A172 (cell line): Measurements from ENCODE around the gene PRORP. TPM values are rescaled to one million over a fixed set of nuclear protein-coding genes. Genes with fewer than 3 reads are reported as not detected.
A peak's percentile ranks its signal among the peaks of the same experiment; 100 is the strongest.
"Not testable (repeated sequence)": the region's sequence is repeated elsewhere in the genome, so short reads cannot be mapped to it uniquely, and the experiment has no call there.

Experiments
- DNase-seq: peaks from one replicate; pipeline ENCODE4 v3.0.0-alpha.2; 2015; ENCODE audit warnings: low spot score
- total RNA-seq: library from RNA; depleted of rRNA; stranded (reverse); fragments of >200 nt; shearing (Covaris generic); gene quantifications from 2 replicates; pipeline ENCODE4 v1.2.3, GENCODE V29; 2014; rRNA removed

PRORP gene
- total RNA-seq, 1 experiment from 2014 or later, result 29.7 TPM

GRCh38 chr14:35138585-35138984, 16.2 kb downstream of the PRORP start:
- DNase-seq, result no peak

DNA sequence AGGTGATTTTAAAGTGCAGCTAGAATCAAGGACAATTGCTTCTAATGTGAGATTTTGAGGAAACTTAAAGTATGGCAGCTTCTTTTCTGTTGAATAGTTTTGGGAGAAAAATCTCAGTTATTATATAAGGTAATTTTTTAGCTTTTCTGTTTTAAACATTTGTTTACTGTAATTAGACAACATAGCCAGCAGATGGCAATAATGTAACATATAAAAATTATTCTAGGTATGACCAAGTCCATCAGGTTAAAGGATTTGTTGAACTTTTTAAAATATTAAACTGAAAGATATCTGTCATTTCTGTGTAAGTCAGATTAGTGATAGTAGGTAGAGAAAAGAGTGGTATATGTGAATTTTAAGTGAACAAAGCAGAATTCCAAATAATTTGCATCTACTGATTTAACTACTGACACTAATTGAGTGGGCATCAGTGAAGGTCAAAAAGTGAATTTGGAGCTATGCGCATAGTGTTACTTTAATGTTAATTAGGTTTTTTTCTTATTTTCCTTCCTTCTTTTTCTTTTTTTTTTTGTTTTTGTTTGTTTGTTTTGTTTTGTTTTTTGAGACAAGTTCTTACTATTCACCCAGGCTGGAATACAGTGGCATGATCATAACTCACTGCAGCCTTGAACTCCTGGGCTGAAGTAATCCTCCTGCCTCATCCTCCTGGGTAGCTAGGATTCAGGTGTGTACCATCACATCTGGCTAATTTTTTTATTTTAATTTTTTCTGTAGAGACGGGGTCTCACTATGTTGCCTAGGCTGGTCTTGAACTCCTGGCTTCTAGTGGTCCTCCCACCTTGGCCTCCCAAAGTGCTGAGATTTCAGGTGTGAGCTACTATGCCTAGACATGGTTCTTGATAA, 18.6 kb downstream of the PRORP start:
- no peak for DNase-seq

- no peak for DNase-seq
Measured at GRCh38 chr14:35144029-35144428, 21.7 kb downstream of the PRORP start.

DNA sequence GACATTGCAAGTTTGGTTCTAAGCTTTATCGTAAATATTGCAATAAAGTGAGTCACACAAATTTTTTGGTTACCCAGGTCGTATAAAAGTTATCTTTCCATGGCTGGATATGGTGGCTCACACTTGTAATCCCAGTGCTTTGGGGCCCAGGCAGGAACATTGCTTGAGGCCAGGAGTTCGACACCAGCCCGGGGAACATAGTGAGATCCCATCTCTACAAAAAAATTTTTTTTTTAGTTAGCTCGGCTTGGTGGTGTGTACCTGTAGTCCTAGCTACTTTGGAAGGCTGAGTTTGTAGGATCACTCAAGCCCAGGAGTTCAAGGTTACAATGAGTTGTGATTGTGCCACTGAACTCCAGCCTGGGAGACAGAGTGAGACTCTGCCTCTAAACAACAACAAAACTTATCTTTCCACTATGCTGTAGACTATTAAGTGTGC, 24.4 kb downstream of the PRORP start:
- no peak for DNase-seq

- no peak for DNase-seq
Measured at GRCh38 chr14:35147186-35147585, 24.8 kb downstream of the PRORP start.

DNA sequence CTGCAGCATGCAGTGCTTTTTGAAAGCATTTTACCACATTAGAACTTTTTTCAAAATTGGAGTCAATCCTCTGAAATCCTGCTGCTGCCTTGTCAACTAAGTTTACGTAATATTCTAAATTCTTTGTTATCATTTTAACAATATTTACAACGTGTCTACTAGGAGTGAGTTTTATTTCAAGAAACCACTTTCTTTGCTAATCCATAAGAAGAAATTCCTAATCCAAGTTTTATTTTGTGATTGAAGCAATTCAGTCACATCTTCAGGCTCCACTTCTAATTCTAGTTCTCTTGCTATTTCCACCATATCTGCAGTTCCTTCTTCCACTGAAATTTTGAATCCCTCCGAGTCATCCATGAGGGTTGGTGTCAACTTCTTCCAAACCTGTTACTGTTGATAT, 25.4 kb downstream of the PRORP start:
- no peak for DNase-seq

- no peak for DNase-seq
Measured at GRCh38 chr14:35149239-35149638, 26.9 kb downstream of the PRORP start.

- not testable (repeated sequence) for DNase-seq
Measured at GRCh38 chr14:35152531-35152930, 30.2 kb downstream of the PRORP start.

DNA sequence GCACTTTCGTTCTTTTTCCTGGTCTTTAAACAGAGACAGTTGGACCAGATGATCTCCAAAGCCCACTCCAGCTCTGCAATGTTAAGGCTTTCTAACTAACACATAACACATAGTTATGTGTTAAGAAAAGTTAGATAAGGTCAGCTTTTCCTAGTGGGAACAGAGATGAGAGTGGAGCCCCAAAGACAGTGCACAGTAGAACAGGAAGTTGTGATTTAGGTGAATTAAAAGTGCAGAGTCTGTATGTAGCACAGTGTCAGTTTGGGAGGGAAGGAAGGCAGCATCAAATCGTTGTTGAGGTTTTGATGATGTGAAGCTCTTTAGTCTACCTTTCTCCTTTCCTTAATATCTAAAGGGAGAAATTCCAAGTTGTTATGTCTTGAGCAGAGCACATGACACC, 31.7 kb downstream of the PRORP start:
- no peak for DNase-seq

- DNase-seq, result peak; percentile 42
Measured at GRCh38 chr14:35155962-35156361, 33.6 kb downstream of the PRORP start.

- no peak for DNase-seq
Measured at GRCh38 chr14:35158491-35158890, 36.1 kb downstream of the PRORP start.

DNA sequence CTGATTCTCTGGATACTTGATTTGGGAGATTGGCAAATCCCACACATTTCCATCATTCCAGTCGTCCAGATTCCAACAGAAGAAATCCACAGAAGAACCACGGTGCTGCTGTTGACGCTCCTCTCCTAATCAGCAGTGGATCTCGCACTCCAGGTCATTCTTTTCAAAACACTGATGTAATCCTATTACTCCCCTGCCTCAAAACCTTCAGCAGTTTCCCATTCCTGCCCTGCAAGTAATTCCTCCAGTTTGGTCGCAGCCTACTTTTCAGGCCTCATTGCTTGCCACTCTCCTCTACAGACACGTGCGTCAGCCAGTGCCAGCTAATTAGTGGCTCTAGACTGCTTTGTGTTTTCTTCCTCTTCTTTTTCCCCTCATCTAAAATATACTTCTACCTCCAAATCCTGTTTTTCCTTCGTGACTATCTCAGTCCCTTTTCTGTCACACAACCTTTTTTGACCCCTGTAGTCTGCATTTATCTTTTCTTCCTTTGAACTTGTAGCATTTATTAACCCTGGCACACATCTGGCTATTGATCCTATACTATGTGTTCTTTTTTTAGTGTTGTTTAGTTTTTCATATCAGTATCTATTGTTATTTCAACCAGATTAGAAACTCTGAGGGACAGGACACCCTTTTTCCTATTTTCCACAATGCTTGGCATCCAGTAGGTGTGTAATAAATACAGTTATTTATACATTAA, 36.8 kb downstream of the PRORP start:
- no peak for DNase-seq

DNA sequence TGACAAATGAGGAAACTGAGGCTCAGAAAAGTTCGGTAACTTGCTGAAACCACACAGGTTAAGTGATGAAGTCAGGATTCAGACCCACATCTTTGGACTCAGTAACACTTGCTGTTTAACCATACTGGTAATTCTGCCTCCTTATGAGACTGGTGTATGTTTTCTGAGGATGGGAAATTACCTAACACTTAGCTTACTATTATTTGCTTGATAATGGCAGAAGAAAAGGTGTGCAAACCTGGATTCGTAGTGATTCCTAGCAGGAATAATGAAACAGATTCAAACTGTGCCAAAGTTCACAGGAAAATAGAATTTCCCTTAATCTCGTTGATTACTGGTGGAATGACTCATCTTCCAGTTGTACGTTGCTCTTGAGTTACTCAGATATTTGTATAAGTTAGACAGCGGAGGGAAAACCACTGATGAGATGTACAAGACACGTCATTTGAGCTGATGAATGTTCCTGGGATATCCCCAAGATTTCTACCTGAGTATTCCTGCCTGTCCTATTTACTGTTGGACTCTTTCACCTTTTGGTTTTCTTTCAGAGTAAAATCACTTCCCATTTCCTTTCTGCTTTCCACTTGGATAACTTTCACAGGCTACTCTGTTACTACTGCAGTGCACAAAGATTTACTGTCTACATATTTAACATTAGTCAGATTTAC, 37.5 kb downstream of the PRORP start:
- peak; percentile 88 for DNase-seq

DNA sequence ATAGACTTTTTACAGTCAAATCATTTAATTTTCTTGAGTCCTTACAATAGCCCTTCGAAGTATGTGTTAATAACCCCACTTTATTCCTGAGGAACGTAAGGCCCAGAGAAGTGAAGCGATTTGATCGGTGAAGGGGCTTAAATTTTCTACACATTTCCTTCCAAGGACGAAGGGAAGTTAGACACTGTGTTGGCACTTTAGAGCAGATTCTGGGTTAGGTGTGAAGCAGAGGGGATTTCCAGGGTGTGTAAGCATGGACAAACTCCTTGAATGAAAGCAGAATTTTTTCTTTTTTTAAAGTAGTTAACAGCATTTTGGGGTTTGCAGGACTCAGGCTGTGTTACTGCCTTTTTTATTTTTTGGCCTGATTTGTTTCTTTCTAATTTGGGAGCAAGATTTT, 38.9 kb downstream of the PRORP start:
- no peak for DNase-seq

GRCh38 chr14:35163384-35163783, 41.0 kb downstream of the PRORP start:
- no peak for DNase-seq

DNA sequence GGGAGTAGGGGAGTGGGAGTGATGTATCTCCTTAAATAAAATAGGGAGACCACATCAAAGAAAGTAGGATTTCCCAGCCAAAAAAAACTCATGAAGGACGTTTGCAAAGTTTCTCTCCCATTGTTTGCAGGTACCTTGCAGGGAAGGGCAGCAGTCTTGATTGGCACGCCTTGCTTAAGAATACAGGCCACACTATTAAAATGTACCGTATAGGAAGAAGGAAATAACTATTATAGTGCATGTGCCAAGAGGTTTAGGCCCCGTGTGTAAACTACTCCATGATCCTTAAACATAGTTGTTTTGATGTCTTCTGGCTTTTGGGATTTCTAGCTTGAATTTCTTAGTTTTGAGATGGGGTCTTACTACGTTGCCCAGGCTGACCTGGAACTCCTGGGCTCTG, 42.5 kb downstream of the PRORP start:
- no peak for DNase-seq

GRCh38 chr14:35167496-35167895, 45.1 kb downstream of the PRORP start:
- no peak for DNase-seq

Other genes with a start within 250 kb of the PRORP start
- 26.4 and 31.3 TPM in 2 replicates for gene BAZ1A, start 247.2 kb upstream of the PRORP start, total RNA-seq
- 45.9 and 50.4 TPM in 2 replicates for gene SRP54, start 139.6 kb upstream of the PRORP start, total RNA-seq
- gene FAM177A1, start 76.3 kb upstream of the PRORP start, total RNA-seq, result 31.8 and 53.3 TPM in 2 replicates
- gene PPP2R3C, start 562 bp upstream of the PRORP start, total RNA-seq, result 26.8 and 36.4 TPM in 2 replicates
- 309 and 344 TPM in 2 replicates for gene PSMA6, start 169.8 kb downstream of the PRORP start, total RNA-seq